Muscle layer of duodenum (tissue), 2 donors: Measurements from ENCODE around the gene COMMD7.
"Not testable (repeated sequence)": the region's sequence is repeated elsewhere in the genome, so short reads cannot be mapped to it uniquely, and the experiment has no call there.

Source experiments
- H3K27ac ChIP-seq: one replicate; pipeline ENCODE4 v1.7.0; 2013; ENCODE audit warnings: mild to moderate bottlenecking, low read length
- H3K27me3 ChIP-seq: one replicate; pipeline ENCODE4 v1.7.0; 2013; ENCODE audit warnings: low read depth, mild to moderate bottlenecking, control low read depth, low read length
- H3K36me3 ChIP-seq, 2 donors: one replicate each; pipeline ENCODE4 v1.7.0; 2013; ENCODE audit warnings: low read length in 2 of 2, control low read depth in 1 of 2, mild to moderate bottlenecking in 1 of 2; ENCODE audit not compliant: insufficient read depth in 2 of 2, control insufficient read depth in 1 of 2
- H3K4me1 ChIP-seq, 2 donors: one replicate each; pipeline ENCODE4 v1.7.0; 2013; ENCODE audit warnings: low read length in 2 of 2, mild to moderate bottlenecking in 2 of 2, control low read depth in 1 of 2, moderate library complexity in 1 of 2; ENCODE audit not compliant: insufficient read depth in 2 of 2, control insufficient read depth in 1 of 2
- H3K4me3 ChIP-seq, 2 donors: one replicate each; pipeline ENCODE4 v1.7.0; 2013; ENCODE audit warnings: low read length in 2 of 2, low read depth in 1 of 2, mild to moderate bottlenecking in 1 of 2
- H3K9me3 ChIP-seq, 2 donors: one replicate each; pipeline ENCODE4 v1.7.0; 2013; ENCODE audit warnings: low read length in 2 of 2, control low read depth in 1 of 2, mild to moderate bottlenecking in 1 of 2; ENCODE audit not compliant: control insufficient read depth in 1 of 2
- donor health status: healthy.

Gene COMMD7

DNA sequence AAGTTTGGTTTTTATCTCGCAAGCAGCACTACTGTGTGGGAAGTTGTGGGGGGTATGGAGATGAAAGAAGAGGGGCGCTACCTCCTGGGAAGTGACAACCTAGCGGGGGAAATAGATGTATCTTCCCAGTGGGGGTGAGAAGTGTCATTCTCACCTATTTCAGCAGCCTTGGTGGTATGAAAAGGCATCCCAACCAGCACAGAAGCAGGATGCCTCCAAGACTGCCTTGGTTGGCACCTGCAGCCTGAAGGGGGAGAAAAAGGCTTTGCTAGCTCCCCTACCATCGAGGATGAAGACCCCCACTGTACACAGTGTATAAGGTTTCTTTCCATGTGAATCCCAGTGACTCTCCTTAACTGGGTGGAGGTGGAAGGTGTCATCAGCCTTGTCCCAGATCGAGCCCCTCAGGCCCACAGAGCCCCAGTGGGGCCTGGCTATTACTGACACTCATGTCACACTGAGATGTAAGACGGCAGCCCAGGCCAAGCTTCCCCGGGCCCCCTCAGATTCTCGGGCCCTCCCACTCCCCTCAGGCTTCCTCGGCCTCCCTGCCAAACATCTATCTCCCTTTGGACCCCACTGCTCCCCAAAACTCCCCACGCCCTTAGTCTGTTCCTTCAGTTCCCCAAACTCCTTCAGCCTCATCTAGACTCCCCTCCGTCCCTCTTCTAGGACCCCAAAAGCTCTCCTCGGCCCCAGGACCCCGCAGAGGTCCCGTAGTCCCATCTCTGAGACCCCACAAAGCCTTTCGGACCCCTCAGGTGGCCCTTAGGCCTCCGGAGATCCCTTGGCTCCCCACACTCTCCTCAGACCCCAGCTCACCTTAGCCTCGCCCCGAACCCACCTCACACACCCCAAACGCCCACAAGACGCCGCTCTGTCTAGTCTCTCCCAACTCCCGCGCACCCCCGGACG is 688 bp downstream of the COMMD7 start:
- H3K4me1 ChIP-seq, result peaks cover 0 to 13% of the 10 kb centered on the region in 2 donors
- no peaks in the 10 kb centered on the region for H3K36me3 ChIP-seq
- no peaks in the 10 kb centered on the region for H3K27me3 ChIP-seq
- H3K4me3 ChIP-seq, result peak overlapping the region; percentile 81 to 84
- no peaks in the 10 kb centered on the region for H3K9me3 ChIP-seq
- H3K27ac ChIP-seq, result peak overlapping the region; percentile 72

DNA sequence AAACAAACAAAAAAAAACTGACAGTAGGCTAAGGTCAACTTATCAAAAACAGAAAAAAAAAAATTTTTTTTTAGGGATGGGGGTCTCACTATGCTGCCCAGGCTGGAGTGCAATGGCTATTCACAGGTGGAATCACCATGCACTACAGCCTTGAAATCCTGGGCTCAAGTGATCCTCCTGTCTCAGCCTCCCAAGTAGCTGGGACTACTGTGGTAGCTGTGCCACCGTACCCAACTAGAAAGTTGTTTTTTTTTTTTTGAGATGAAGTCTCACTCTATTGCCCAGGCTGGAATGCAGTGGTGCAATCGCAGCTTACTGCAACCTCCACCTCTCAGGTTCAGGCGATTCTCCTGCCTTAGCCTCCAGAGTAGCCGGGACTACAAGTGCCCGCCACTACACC is 2.1 kb downstream of the COMMD7 start:
- Histone ChIP-seq H3K27me3 (no peaks in the 10 kb centered on the region), H3K36me3 (no peaks in the 10 kb centered on the region), H3K4me3 (no peak overlapping the region), H3K9me3 (no peaks in the 10 kb centered on the region), H3K4me1 (peaks cover 0 to 13% of the 10 kb centered on the region in 2 donors), H3K27ac (no peak overlapping the region)

DNA sequence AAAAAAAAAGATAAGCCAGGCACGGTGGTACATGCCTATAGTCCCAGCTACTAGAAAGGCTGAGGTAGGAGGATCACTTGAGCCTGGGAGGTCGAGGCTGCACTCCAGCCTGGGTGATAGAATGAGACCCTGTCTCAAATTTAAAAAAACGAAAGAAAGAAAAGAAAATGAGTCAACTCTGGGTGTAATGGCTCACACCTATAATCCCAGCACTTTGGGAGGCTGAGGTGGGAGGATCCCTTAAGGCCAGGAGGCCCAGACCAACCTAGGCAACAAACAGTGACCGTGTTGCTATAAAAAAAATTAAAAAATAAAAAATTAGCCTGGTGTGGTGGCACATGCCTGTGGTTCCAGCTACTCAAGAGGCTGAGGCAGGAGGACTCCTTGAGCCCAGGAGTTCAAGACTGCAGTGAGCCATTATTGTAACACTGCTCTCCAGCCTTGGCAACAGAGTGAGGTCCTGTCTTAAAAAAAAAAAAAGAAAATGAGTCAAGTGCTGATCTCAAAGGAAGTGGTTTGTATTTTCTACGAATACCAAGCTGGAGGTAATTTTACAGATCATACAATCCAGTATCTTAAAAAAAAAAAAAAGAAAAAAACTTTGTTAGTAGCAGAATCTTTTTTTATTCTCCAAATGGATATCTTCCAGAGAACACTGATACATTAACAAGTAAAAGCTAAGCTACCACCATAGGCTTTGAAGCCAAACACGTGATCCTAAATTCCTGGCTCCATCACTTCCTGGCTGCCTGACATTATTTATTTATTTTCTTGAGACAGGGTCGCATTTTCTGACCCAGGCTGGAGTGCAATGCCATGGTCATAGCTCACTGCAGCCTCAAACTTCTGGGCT is 5.7 kb downstream of the COMMD7 start:
- H3K27me3 ChIP-seq, result no peaks in the 10 kb centered on the region
- H3K36me3 ChIP-seq, result no peaks in the 10 kb centered on the region
- H3K27ac ChIP-seq, result no peak overlapping the region
- H3K4me3 ChIP-seq, result no peak overlapping the region
- H3K4me1 ChIP-seq, result peaks cover 0 to 5% of the 10 kb centered on the region in 2 donors
- H3K9me3 ChIP-seq, result no peaks in the 10 kb centered on the region

DNA sequence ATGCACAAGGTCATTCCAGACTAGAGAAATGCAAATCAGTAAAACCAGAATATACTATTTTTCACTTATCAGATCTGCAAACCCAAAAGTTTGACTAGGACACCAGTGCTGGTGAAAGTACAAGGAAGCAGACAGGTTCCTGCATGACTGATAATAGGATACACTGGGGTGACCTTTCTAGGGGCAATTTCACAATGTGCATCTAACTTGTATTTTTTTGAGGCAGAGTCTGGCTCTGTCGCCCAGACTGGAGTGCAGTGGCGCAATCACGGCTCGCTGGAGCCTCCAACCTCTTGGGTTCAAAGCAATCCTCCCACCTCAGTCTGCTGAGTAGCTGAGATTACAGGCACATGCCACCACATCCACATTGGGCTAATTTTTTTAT is 11.4 kb downstream of the COMMD7 start:
- Histone ChIP-seq H3K4me3 (no peak overlapping the region), H3K36me3 (peaks cover 8 to 10% of the 10 kb centered on the region in 2 donors), H3K27ac (no peak overlapping the region), H3K9me3 (no peaks in the 10 kb centered on the region), H3K4me1 (peaks cover 5 to 8% of the 10 kb centered on the region in 2 donors), H3K27me3 (no peaks in the 10 kb centered on the region)

DNA sequence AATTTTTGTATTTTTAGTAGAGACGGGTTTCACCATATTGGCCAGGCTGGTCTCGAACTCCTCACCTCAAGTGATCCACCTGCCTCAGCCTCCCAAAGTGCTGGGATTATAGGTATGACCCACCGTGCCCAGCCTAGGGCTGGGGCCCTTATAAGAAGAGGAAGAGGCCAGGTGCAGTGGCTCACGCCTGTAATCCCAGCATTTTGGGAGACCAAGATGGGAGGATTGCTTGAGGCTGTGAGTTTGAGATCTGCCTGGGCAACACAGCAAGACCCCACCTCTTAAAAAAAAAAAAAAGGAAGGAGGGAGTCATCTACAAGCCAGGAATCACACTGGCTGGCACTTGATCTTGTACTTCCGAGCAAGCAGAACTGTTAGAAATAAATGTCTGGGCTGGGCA is 13.9 kb downstream of the COMMD7 start:
- H3K9me3 ChIP-seq, H3K27me3 ChIP-seq, H3K4me3 ChIP-seq, H3K4me1 ChIP-seq, H3K27ac ChIP-seq: not testable (repeated sequence)
- peaks cover 8 to 21% of the 10 kb centered on the region in 2 donors for H3K36me3 ChIP-seq

DNA sequence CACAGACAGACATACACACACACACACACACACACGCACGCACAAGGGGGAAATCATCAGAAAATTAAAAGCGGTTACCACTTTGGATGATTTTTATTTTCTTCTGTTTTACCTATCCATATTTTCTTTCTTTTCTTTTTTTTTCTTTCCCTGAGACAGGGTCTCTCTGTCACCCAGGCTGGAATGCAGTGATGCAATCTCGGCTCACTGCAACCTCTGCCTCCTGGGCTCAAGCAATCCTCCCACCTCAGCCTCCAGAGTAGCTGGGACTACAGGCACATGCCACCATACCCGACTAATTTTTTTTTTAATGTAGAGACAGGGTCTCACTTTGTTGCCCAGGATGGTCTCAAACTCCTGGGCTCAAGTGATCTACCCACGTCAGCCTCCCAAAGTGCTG is 14.8 kb downstream of the COMMD7 start:
- H3K27me3 ChIP-seq, H3K9me3 ChIP-seq, H3K27ac ChIP-seq, H3K4me1 ChIP-seq, H3K4me3 ChIP-seq: not testable (repeated sequence)
- H3K36me3 ChIP-seq, result peaks cover 8 to 21% of the 10 kb centered on the region in 2 donors

DNA sequence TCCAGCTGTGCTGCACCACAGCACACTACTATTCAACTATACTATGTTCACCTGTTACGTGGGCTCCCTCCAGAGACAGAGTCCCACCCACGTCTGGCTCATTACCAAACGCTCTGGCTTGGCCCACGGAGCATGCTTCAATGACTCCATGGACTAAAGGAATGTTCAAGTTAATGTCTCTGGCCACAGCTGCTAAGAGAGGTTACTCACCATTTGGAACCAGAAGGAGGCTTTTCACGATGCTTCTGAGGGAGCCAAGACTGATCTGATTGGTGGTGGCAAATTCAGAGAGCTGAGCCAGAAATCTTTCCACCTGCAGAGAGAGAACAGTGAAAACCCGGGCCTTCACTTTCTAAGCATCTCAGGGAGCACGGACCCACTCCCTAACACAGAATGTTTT is 15.6 kb downstream of the COMMD7 start:
- no peak overlapping the region for H3K4me3 ChIP-seq
- H3K27ac ChIP-seq, result no peak overlapping the region
- no peaks in the 10 kb centered on the region for H3K27me3 ChIP-seq
- peaks cover 8 to 21% of the 10 kb centered on the region in 2 donors for H3K36me3 ChIP-seq
- H3K9me3 ChIP-seq, result no peaks in the 10 kb centered on the region
- H3K4me1 ChIP-seq, result peaks cover 5 to 8% of the 10 kb centered on the region in 2 donors

DNA sequence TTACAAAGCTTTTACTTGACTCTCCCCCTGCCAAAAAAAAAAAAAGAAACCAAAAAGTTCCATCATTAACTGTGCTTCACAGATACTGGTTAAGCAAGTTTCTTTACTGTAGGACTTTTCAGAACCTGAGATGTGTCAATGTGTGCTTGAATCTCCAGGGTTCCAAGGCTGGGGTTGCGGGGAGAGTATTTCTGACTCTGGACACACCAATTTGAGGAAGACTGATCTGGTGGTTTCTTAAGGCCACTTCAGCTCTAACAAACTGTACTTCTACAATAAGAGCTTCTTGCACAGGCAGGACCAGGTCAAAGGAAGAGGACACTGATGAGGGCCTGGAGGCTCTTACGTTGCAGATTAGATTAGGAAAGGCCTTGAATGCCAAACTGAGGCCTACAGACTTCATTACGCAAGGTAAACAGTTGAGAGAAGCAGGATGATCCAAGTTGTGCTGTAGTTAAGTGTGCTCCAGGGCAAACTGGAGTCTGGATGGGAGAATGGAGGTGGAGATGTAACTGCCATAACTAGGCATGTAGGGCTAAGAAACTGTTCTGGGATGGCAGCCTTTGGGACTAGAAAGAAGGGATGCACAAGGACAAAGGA is 24.4 kb downstream of the COMMD7 start:
- Histone ChIP-seq H3K4me3 (no peak overlapping the region), H3K27me3 (no peaks in the 10 kb centered on the region), H3K36me3 (peaks cover 6 to 11% of the 10 kb centered on the region in 2 donors), H3K9me3 (no peaks in the 10 kb centered on the region), H3K4me1 (no peaks in the 10 kb centered on the region), H3K27ac (no peak overlapping the region)

DNA sequence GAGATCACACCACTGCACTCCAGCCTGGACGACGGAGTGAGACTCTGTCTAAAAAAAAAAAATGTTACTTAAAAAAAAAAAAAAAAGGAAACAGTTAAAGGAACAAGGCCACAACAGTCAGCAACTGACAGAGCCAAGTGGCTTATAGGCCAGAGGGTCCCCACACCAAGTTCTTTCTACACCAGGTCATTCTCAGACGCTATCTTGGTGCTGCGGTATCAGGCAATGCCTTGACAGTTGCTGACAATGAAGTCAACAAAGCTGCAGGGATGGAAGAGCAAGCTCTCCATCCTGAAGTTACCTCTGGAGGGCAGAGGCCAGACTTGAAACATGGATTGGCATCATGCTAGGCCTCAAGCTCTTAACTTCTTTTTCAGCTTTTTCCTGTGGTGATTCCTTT is 31.9 kb downstream of the COMMD7 start:
- Histone ChIP-seq H3K27ac (no peak overlapping the region), H3K36me3 (peaks cover 5 to 8% of the 10 kb centered on the region in 2 donors)

DNA sequence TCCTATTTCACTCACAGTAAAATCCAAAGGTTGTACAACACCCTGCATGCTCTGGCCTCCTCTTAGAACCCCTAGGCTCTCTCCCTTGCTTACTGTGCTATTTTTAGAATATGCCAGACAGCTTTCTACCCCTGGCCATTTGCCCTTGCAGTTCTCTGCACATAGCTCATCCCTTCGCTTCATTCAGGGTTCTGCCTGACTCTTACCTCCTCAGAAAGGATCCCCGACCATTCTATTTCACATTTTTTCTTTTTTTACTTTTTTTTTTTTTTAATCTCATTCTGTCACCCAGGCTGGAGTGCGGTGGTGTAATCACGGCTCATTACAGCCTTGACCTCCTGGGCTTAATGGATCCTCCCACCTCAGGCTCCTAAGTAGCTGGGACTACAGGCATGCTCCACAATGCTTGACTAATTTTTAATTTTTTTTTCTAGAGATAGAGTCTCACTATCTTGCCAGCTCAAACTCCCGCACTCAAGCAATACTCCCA is 33.6 kb downstream of the COMMD7 start:
- Histone ChIP-seq H3K27me3 (no peaks in the 10 kb centered on the region), H3K4me1 (peaks cover 0 to 9% of the 10 kb centered on the region in 2 donors), H3K9me3 (no peaks in the 10 kb centered on the region), H3K27ac (no peak overlapping the region), H3K36me3 (peaks cover 10 to 16% of the 10 kb centered on the region in 2 donors), H3K4me3 (no peak overlapping the region)

More for the DNA sequence above, 31.9 kb downstream of the COMMD7 start:
- Histone ChIP-seq H3K9me3 (no peaks in the 10 kb centered on the region), H3K4me1 (peaks cover 0 to 9% of the 10 kb centered on the region in 2 donors), H3K27me3 (no peaks in the 10 kb centered on the region), H3K4me3 (no peak overlapping the region)
